ENCODE measurements around the gene HNRNPAB.
A peak's percentile ranks its signal among the peaks of the same experiment; 100 is the strongest.
"Not testable (repeated sequence)": the region's sequence is repeated elsewhere in the genome, so short reads cannot be mapped to it uniquely, and the experiment has no call there.

HNRNPAB gene

GRCh38 chr5:178198151-178198550, 6.2 kb upstream of the HNRNPAB start:
- not testable (repeated sequence) for DNase-seq

- DNase-seq: no peak
Measured at GRCh38 chr5:178198706-178199105, 5.6 kb upstream of the HNRNPAB start.

- DNase-seq: no peak
Measured at GRCh38 chr5:178199581-178200434, 4.5 kb upstream of the HNRNPAB start.

- DNase-seq: no peak
Measured at GRCh38 chr5:178201221-178201926, 3.0 kb upstream of the HNRNPAB start.

- DNase-seq: no peak
Measured at GRCh38 chr5:178201927-178202235, 2.5 kb upstream of the HNRNPAB start.

- no peak for DNase-seq
Measured at GRCh38 chr5:178202541-178202940, 1.8 kb upstream of the HNRNPAB start.

GRCh38 chr5:178203670-178204181, 607 bp upstream of the HNRNPAB start:
- DNase-seq: no peak

GRCh38 chr5:178204935-178205748, 809 bp downstream of the HNRNPAB start:
- peak; percentile 60 for DNase-seq

- DNase-seq: no peak
Measured at GRCh38 chr5:178205749-178206047, 1.4 kb downstream of the HNRNPAB start.

GRCh38 chr5:178206166-178207101, 2.1 kb downstream of the HNRNPAB start:
- DNase-seq: no peak

GRCh38 chr5:178207183-178207916, 3.0 kb downstream of the HNRNPAB start:
- DNase-seq: no peak

GRCh38 chr5:178207917-178208280, 3.6 kb downstream of the HNRNPAB start:
- DNase-seq: no peak

- DNase-seq: no peak
Measured at GRCh38 chr5:178208540-178209227, 4.4 kb downstream of the HNRNPAB start.

GRCh38 chr5:178209334-178210072, 5.2 kb downstream of the HNRNPAB start:
- no peak for DNase-seq

GRCh38 chr5:178210073-178210535, 5.8 kb downstream of the HNRNPAB start:
- DNase-seq: no peak

- DNase-seq: no peak
Measured at GRCh38 chr5:178210686-178211085, 6.4 kb downstream of the HNRNPAB start.

- DNase-seq: no peak
Measured at GRCh38 chr5:178211095-178212048, 7.0 kb downstream of the HNRNPAB start.

GRCh38 chr5:178212241-178213002, 8.1 kb downstream of the HNRNPAB start:
- no peak for DNase-seq

Data from T-helper 9 cell (primary cell).